ENCODE measurements around the gene POU2F1. TPM values are rescaled to one million over a fixed set of nuclear protein-coding genes. Genes with fewer than 3 reads are reported as not detected.
A peak's percentile ranks its signal among the peaks of the same experiment; 100 is the strongest.
"Not testable (repeated sequence)": the region's sequence is repeated elsewhere in the genome, so short reads cannot be mapped to it uniquely, and the experiment has no call there.

POU2F1 gene
- total RNA-seq, 3 donors from 2014 or later, result 9.0 to 9.9 (median 9.0) TPM

GRCh38 chr1:167216809-167217208 is 3.9 kb upstream of the POU2F1 start:
- H3K4me1 Mint-ChIP-seq (ENCODE audit: low read depth), result peaks cover 9% of the 10 kb centered on the region
- no peaks in the 10 kb centered on the region for H3K36me3 Mint-ChIP-seq (ENCODE audit: insufficient read depth)
- ATAC-seq (no peak), DNase-seq (no peak)
- no peak overlapping the region for H3K4me3 Mint-ChIP-seq
- H3K9me3 Mint-ChIP-seq, result peaks cover 4% of the 10 kb centered on the region
- H3K27me3 Mint-ChIP-seq (ENCODE audit: low read depth), result peaks cover 1% of the 10 kb centered on the region

- peaks cover 4% of the 10 kb centered on the region for H3K9me3 Mint-ChIP-seq
- DNase-seq (no peak), ATAC-seq (no peak)
- no peaks in the 10 kb centered on the region for H3K27me3 Mint-ChIP-seq (ENCODE audit: low read depth)
- H3K4me3 Mint-ChIP-seq, result peak overlapping the region; percentile 87
- H3K36me3 Mint-ChIP-seq (ENCODE audit: insufficient read depth), result no peaks in the 10 kb centered on the region
- peaks cover 28% of the 10 kb centered on the region for H3K4me1 Mint-ChIP-seq (ENCODE audit: low read depth)
Measured at GRCh38 chr1:167219194-167219593, 1.5 kb upstream of the POU2F1 start.

GRCh38 chr1:167219646-167220536 is 795 bp upstream of the POU2F1 start:
- H3K36me3 Mint-ChIP-seq (ENCODE audit: insufficient read depth), result no peaks in the 10 kb centered on the region
- peaks cover 4% of the 10 kb centered on the region for H3K9me3 Mint-ChIP-seq
- peak; percentile 60 to 63 for ATAC-seq
- peak; percentile 88 for DNase-seq
- peaks cover 28% of the 10 kb centered on the region for H3K4me1 Mint-ChIP-seq (ENCODE audit: low read depth)
- no peaks in the 10 kb centered on the region for H3K27me3 Mint-ChIP-seq (ENCODE audit: low read depth)
- peak overlapping the region; percentile 87 for H3K4me3 Mint-ChIP-seq

GRCh38 chr1:167221126-167221737 is 546 bp downstream of the POU2F1 start:
- H3K9me3 Mint-ChIP-seq, result peaks cover 4% of the 10 kb centered on the region
- ATAC-seq, result peak; percentile 3 to 5
- H3K4me3 Mint-ChIP-seq, result peak overlapping the region; percentile 87
- H3K36me3 Mint-ChIP-seq (ENCODE audit: insufficient read depth), result no peaks in the 10 kb centered on the region
- peaks cover 41% of the 10 kb centered on the region for H3K4me1 Mint-ChIP-seq (ENCODE audit: low read depth)
- no peak for DNase-seq
- H3K27me3 Mint-ChIP-seq (ENCODE audit: low read depth), result no peaks in the 10 kb centered on the region

GRCh38 chr1:167221738-167222610 is 1.3 kb downstream of the POU2F1 start:
- H3K36me3 Mint-ChIP-seq (ENCODE audit: insufficient read depth), result no peaks in the 10 kb centered on the region
- no peaks in the 10 kb centered on the region for H3K27me3 Mint-ChIP-seq (ENCODE audit: low read depth)
- DNase-seq, result peak; percentile 48
- H3K4me3 Mint-ChIP-seq, result peak overlapping the region; percentile 90
- peak; percentile 41 to 47 for ATAC-seq
- H3K9me3 Mint-ChIP-seq, result peaks cover under 1% of the 10 kb centered on the region
- peaks cover 43% of the 10 kb centered on the region for H3K4me1 Mint-ChIP-seq (ENCODE audit: low read depth)

GRCh38 chr1:167223144-167224103 is 2.7 kb downstream of the POU2F1 start:
- DNase-seq, result no peak
- ATAC-seq, result no peak
- Mint-ChIP-seq H3K27me3 (ENCODE audit: low read depth) (no peaks in the 10 kb centered on the region), H3K36me3 (ENCODE audit: insufficient read depth) (no peaks in the 10 kb centered on the region), H3K4me1 (ENCODE audit: low read depth) (peaks cover 50% of the 10 kb centered on the region), H3K4me3 (peak overlapping the region; percentile 90), H3K9me3 (no peaks in the 10 kb centered on the region)

GRCh38 chr1:167224734-167225235 is 4.1 kb downstream of the POU2F1 start:
- H3K27me3 Mint-ChIP-seq (ENCODE audit: low read depth); H3K9me3 Mint-ChIP-seq; H3K36me3 Mint-ChIP-seq (ENCODE audit: insufficient read depth); DNase-seq; H3K4me3 Mint-ChIP-seq; ATAC-seq: not testable (repeated sequence)
- peaks cover 50% of the 10 kb centered on the region for H3K4me1 Mint-ChIP-seq (ENCODE audit: low read depth)

- Mint-ChIP-seq H3K4me1 (ENCODE audit: low read depth) (peaks cover 52% of the 10 kb centered on the region), H3K9me3 (no peaks in the 10 kb centered on the region), H3K4me3 (no peak overlapping the region), H3K27me3 (ENCODE audit: low read depth) (no peaks in the 10 kb centered on the region), H3K36me3 (ENCODE audit: insufficient read depth) (no peaks in the 10 kb centered on the region)
- DNase-seq (no peak), ATAC-seq (no peak)
Measured at GRCh38 chr1:167225920-167226319, 5.2 kb downstream of the POU2F1 start.

- Mint-ChIP-seq H3K9me3 (no peaks in the 10 kb centered on the region), H3K4me1 (ENCODE audit: low read depth) (peaks cover 50% of the 10 kb centered on the region), H3K27me3 (ENCODE audit: low read depth) (no peaks in the 10 kb centered on the region), H3K4me3 (no peak overlapping the region), H3K36me3 (ENCODE audit: insufficient read depth) (no peaks in the 10 kb centered on the region)
- ATAC-seq (no peak), DNase-seq (no peak)
Measured at GRCh38 chr1:167227934-167228378, 7.3 kb downstream of the POU2F1 start.

GRCh38 chr1:167229719-167230385 is 9.2 kb downstream of the POU2F1 start:
- H3K27me3 Mint-ChIP-seq (ENCODE audit: low read depth), result no peaks in the 10 kb centered on the region
- no peak overlapping the region for H3K4me3 Mint-ChIP-seq
- DNase-seq (no peak), ATAC-seq (no peak)
- H3K36me3 Mint-ChIP-seq (ENCODE audit: insufficient read depth), result no peaks in the 10 kb centered on the region
- H3K4me1 Mint-ChIP-seq (ENCODE audit: low read depth), result peaks cover 47% of the 10 kb centered on the region
- H3K9me3 Mint-ChIP-seq, result no peaks in the 10 kb centered on the region

- Mint-ChIP-seq H3K9me3 (no peaks in the 10 kb centered on the region), H3K27me3 (ENCODE audit: low read depth) (no peaks in the 10 kb centered on the region), H3K4me3 (no peak overlapping the region), H3K36me3 (ENCODE audit: insufficient read depth) (peaks cover 3% of the 10 kb centered on the region), H3K4me1 (ENCODE audit: low read depth) (peaks cover 48% of the 10 kb centered on the region)
- ATAC-seq (no peak), DNase-seq (no peak)
Measured at GRCh38 chr1:167230437-167230836, 9.8 kb downstream of the POU2F1 start.

- peaks cover 3% of the 10 kb centered on the region for H3K36me3 Mint-ChIP-seq (ENCODE audit: insufficient read depth)
- DNase-seq (no peak), ATAC-seq (no peak)
- no peak overlapping the region for H3K4me3 Mint-ChIP-seq
- no peaks in the 10 kb centered on the region for H3K27me3 Mint-ChIP-seq (ENCODE audit: low read depth)
- H3K4me1 Mint-ChIP-seq (ENCODE audit: low read depth), result peaks cover 42% of the 10 kb centered on the region
- H3K9me3 Mint-ChIP-seq, result no peaks in the 10 kb centered on the region
Measured at GRCh38 chr1:167231873-167232450, 11.3 kb downstream of the POU2F1 start.
